GM12875 (cell line): ENCODE results near the gene NDEL1.

ENCODE experiments used
- H3K4me3 ChIP-seq: one replicate; pipeline ENCODE4 v1.5.1; 2011; ENCODE audit warnings: low read depth, low read length, control low read depth
- CTCF ChIP-seq: IDR thresholded peaks from 2 replicates; pipeline ENCODE4 v1.5.1; 2011; ENCODE audit warnings: low read depth, mild to moderate bottlenecking, control low read depth, inconsistent platforms, low read length, moderate library complexity, borderline replicate concordance; ENCODE audit not compliant: insufficient read depth

NDEL1 gene

DNA sequence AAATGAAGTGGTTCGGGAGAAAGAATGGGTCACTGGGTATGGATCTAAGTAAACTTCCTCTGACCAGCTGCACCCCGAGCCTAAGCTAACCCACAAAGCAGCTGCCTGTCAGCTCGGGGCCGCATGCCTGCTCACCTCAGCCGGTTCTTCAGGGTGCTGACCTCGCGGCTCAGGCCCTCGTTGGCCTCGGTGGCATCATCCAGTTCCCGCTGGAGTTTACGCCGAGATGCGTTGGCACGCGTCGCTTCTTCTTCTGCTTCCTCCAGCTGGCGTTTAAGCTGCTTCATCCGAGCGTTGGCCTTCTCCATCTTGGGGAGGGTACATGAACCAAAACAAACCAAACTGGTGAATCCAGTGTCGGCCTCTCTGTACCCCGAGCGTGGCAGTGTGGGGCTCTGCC, 41.1 kb downstream of the NDEL1 start:
- no peak overlapping the region for H3K4me3 ChIP-seq
- TF ChIP-seq CTCF: no peak

GRCh38 chr17:8477171-8477570, 41.5 kb downstream of the NDEL1 start:
- H3K4me3 ChIP-seq: no peak overlapping the region
- no peak for TF ChIP-seq CTCF

DNA sequence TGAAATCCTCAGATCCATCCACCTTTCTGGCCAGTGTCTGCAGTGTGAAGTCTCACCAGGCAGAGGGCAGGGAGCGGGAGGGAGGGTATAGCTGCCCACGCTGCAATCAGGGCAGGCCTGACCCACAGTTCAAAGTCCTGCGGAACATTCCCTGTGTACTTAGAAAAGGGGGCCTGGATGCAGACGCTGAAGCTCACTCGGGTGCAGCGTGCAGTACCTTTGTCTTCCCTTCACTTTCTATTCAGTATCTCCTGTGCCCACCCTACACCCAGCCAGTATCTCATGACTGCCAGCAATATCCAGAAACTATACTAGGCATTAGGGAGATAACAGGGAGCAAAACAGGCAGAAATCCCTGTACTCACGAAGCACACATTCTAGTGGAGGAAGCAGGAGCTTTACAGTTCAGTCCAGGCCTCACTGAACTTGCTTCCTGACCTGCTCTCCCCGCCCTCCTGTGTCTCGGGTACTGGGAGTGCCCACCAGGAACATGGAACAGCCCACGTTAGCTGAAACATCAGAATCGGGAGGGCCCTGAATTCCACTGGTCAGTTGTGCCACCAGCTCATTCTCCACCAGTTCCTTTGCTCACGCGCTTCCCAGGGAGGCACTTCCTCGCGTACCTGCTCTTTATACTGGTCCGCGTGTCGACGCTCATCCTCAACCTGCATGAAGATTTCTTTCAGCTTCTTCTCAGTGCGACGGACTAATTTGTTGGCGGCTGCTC, 42.2 kb downstream of the NDEL1 start:
- TF ChIP-seq CTCF: no peak
- no peak overlapping the region for H3K4me3 ChIP-seq

DNA sequence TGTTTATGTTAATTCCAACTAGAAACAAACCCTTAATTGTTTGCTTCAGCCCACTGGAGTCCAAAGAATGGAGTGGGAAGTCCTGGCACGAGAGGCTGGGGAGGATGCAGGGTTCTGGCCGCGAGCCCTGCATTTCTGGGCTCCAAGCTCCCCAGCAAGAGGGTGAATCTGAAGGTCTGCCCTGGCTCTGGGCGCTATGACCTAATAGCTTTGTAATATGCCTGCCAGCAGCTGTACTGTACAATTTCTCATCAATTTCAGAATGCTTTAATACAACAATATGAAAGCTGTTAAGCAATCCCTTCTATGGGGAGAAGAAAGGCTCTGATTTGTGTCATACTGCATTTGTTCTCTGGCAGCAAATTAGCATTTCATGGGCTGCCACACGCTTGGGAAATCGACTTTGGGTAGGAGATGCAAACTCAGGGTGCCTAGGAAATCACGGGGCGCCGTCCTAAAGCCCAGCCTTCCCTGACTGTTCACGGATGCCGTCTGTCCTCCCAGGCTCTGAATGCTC, 43.8 kb downstream of the NDEL1 start:
- H3K4me3 ChIP-seq: no peak overlapping the region
- no peak for TF ChIP-seq CTCF

DNA sequence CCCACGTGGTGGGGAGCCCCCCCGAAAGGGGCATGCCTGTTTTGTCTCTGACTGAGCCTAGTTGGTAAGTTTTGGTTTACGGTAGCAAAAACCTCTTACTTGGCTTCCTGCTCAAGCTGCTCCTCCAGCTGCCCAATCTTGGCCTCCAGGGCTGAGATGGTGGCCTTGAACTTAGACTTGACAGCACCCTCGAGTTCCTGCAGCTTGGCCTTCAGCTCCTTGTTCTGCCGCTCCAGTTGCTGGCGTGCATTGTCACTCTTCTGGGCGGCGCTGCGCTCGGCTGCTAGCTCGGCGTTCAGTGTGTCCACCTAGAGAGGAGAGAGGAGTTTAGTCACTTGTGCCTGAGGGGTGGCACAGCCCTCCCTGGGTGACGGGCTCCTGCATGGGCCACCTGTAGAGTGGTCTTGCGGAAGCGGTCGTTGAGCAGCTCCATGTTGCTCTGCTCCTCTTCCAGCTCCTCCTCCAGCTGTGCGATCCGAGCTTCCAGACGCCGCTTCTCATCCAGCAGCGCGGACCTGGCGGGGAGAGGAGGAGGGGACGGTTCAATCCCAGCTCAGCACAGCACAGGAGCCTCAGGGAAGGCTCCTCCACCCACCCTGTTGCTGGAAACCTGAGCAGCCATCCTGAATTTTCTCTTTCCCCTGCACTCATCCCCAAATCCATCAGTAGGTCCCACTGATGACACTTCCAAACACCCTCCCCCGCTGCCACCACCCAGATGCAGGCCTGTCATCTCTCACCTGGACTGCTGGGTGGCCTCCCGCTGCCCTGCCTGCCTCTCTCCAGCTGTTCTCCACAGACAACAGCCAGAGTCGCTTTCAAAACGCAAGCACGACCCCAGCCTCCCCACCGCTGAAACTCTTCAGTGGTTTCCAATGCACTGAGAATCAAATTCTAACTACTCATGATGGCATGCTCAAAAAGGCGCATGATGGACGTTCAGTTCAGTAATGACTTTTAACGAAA, 44.6 kb downstream of the NDEL1 start:
- no peak overlapping the region for H3K4me3 ChIP-seq
- TF ChIP-seq CTCF: no peak

GRCh38 chr17:8481089-8481488, 45.4 kb downstream of the NDEL1 start:
- TF ChIP-seq CTCF: no peak
- no peak overlapping the region for H3K4me3 ChIP-seq
